Uterus (tissue), 4 donors: ENCODE data around the gene ACOXL. TPM values are rescaled to one million over a fixed set of nuclear protein-coding genes. Genes with fewer than 3 reads are reported as not detected.

Experiments
- DNase-seq, 2 donors: peaks; one replicate each; pipeline ENCODE4 v3.0.0-alpha.2; 2019 to 2020
- H3K27ac ChIP-seq, 2 donors: fragments of 200-600 bp; sonication (generic); 1 replicate in 1 of 2; 2 replicates in 1 of 2; pipeline ENCODE4 v1.5.1; 2016 to 2018
- H3K27me3 ChIP-seq, 2 donors: fragments of 200-600 bp; sonication (generic); one replicate each; pipeline ENCODE4 v1.5.1; 2018 to 2019; ENCODE audit warnings: control low read depth in 1 of 2
- H3K36me3 ChIP-seq, 2 donors: fragments of 200-600 bp; sonication (generic); one replicate each; pipeline ENCODE4 v1.5.1; 2019; ENCODE audit warnings: control low read depth in 1 of 2
- H3K4me1 ChIP-seq, 2 donors: fragments of 200-600 bp; sonication (generic); one replicate each; pipeline ENCODE4 v1.5.1; 2018 to 2019; ENCODE audit warnings: control low read depth in 1 of 2
- H3K4me3 ChIP-seq, 2 donors: fragments of 200-600 bp; sonication (generic); 1 replicate in 1 of 2; 2 replicates in 1 of 2; pipeline ENCODE4 v1.5.1; 2018 to 2019; ENCODE audit warnings: mild to moderate bottlenecking in 1 of 2
- H3K9me3 ChIP-seq, 2 donors: fragments of 200-600 bp; sonication (generic); one replicate each; pipeline ENCODE4 v1.5.1; 2019; ENCODE audit warnings: control low read depth in 1 of 2
- POLR2A ChIP-seq, 2 donors: fragments of 450-650 bp; IDR thresholded peaks; one replicate each; pipeline ENCODE4 v1.6.1; 2016; ENCODE audit warnings: antibody characterized with exemption in 2 of 2, mild to moderate bottlenecking in 1 of 2, moderate library complexity in 1 of 2
- intact Hi-C: fragments of 100-400 bp; cut with DNase I; formaldehyde crosslinking; loops from one replicate; pipeline ENCODE4 v1.15.1; 2023; ENCODE audit warnings: low total_unique reads
- total RNA-seq, 4 donors: library from RNA; depleted of rRNA in 3 of 4; stranded (reverse); fragments of >200 nt in 3 of 4; gene quantifications; one replicate each; pipeline versions ENCODE4 v1.1.0 to v1.2.4, GENCODE V29; 2014 to 2023
- TF ChIP-seq, protein P1 (sequence below), 4 experiments: fragments of 200-600 bp in 2 of 4; fragments of 450-650 bp in 2 of 4; sonication (generic) in 2 of 4; IDR thresholded peaks; one replicate each; pipeline ENCODE4 v1.5.1; 2016 to 2019; ENCODE audit warnings: antibody characterized with exemption in 4 of 4, mild to moderate bottlenecking in 2 of 4, moderate library complexity in 1 of 4
- donor health status: DM: yes; HTN: yes; CAD: no.

Gene ACOXL
- total RNA-seq, 4 donors from 2014 or later: 0.18 to 0.41 TPM; not detected in 2

DNA sequence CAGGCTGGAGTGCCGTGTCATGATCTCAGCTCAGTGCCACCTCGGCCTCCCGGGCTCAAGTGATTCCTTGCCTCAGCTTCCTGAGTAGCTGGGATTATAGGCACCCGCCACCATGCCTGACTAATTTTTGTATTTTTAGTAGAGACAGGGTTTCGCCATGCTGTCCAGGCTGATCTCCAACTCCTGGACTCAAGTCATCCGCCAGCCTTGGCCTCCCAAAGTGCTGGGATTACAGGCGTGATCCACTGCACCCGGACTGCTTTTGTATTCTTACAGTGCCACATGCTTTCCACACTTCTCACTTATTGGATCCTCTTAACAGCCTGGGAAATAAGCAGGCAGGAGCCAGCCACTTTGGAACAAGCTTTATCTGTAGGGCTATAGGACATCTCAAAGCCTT, 363.1 kb downstream of the ACOXL start:
- no peak for DNase-seq
- TF ChIP-seq, protein P1, sequence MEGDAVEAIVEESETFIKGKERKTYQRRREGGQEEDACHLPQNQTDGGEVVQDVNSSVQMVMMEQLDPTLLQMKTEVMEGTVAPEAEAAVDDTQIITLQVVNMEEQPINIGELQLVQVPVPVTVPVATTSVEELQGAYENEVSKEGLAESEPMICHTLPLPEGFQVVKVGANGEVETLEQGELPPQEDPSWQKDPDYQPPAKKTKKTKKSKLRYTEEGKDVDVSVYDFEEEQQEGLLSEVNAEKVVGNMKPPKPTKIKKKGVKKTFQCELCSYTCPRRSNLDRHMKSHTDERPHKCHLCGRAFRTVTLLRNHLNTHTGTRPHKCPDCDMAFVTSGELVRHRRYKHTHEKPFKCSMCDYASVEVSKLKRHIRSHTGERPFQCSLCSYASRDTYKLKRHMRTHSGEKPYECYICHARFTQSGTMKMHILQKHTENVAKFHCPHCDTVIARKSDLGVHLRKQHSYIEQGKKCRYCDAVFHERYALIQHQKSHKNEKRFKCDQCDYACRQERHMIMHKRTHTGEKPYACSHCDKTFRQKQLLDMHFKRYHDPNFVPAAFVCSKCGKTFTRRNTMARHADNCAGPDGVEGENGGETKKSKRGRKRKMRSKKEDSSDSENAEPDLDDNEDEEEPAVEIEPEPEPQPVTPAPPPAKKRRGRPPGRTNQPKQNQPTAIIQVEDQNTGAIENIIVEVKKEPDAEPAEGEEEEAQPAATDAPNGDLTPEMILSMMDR (IDR thresholded peaks at IDR 0.05): no peak
- TF ChIP-seq POLR2A (IDR thresholded peaks at IDR 0.05): no peak
- H3K9me3 ChIP-seq: no peaks in the 10 kb centered on the region
- no peak overlapping the region for H3K27ac ChIP-seq
- no peak overlapping the region for H3K4me3 ChIP-seq
- H3K4me1 ChIP-seq: no peaks in the 10 kb centered on the region
- H3K27me3 ChIP-seq: no peaks in the 10 kb centered on the region
- H3K36me3 ChIP-seq: no peaks in the 10 kb centered on the region
- intact Hi-C loops: no loop called here

- intact Hi-C loops: no loop called here
- no peaks in the 10 kb centered on the region for H3K9me3 ChIP-seq
- TF ChIP-seq, protein P1 (IDR thresholded peaks at IDR 0.05): no peak
- TF ChIP-seq POLR2A (IDR thresholded peaks at IDR 0.05): no peak
Observed at GRCh38 chr2:111099402-111099801, 367.0 kb downstream of the ACOXL start.

GRCh38 chr2:111100087-111100764, 367.9 kb downstream of the ACOXL start:
- H3K4me3 ChIP-seq: no peak overlapping the region
- no peak overlapping the region for H3K27ac ChIP-seq
- H3K9me3 ChIP-seq: no peaks in the 10 kb centered on the region
- H3K4me1 ChIP-seq: no peaks in the 10 kb centered on the region
- no peaks in the 10 kb centered on the region for H3K27me3 ChIP-seq
- no peak for TF ChIP-seq POLR2A (IDR thresholded peaks at IDR 0.05)
- TF ChIP-seq, protein P1 (IDR thresholded peaks at IDR 0.05): no peak
- intact Hi-C loops: no loop called here
- DNase-seq: no peak
- no peaks in the 10 kb centered on the region for H3K36me3 ChIP-seq

More at GRCh38 chr2:111099402-111099801, 367.0 kb downstream of the ACOXL start:
- H3K27me3 ChIP-seq: no peaks in the 10 kb centered on the region
- no peaks in the 10 kb centered on the region for H3K36me3 ChIP-seq
- no peaks in the 10 kb centered on the region for H3K4me1 ChIP-seq
- H3K27ac ChIP-seq: no peak overlapping the region
- DNase-seq: no peak
- H3K4me3 ChIP-seq: no peak overlapping the region

DNA sequence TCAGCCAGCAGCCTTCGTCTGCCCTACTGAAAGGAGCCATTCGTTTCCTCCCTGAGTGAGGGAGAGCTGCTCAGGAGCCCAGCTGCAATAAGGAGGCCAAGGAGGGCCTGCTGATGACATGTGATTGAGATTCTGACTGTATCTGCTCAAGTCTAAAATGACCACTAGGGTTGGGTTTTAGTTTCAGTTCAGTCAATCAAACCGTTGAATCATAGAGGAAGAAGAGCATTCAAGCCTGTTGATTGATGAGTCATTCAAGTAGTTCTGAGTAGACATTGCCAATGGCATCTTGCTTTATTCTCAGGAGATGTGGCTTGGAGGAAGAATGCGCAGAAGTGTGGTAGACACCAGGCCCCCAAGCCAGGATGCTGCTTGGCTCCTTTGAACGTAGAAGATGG, 368.4 kb downstream of the ACOXL start:
- Histone ChIP-seq H3K9me3 (no peaks in the 10 kb centered on the region), H3K4me3 (no peak overlapping the region), H3K36me3 (no peaks in the 10 kb centered on the region), H3K4me1 (no peaks in the 10 kb centered on the region), H3K27ac (no peak overlapping the region), H3K27me3 (no peaks in the 10 kb centered on the region)
- no peak for DNase-seq
- TF ChIP-seq, protein P1 (IDR thresholded peaks at IDR 0.05): no peak
- no peak for TF ChIP-seq POLR2A (IDR thresholded peaks at IDR 0.05)
- intact Hi-C loops: no loop called here

- Histone ChIP-seq H3K4me1 (no peaks in the 10 kb centered on the region), H3K9me3 (no peaks in the 10 kb centered on the region), H3K27ac (no peak overlapping the region), H3K36me3 (no peaks in the 10 kb centered on the region), H3K27me3 (no peaks in the 10 kb centered on the region), H3K4me3 (no peak overlapping the region)
- TF ChIP-seq, protein P1 (IDR thresholded peaks at IDR 0.05): no peak
- TF ChIP-seq POLR2A (IDR thresholded peaks at IDR 0.05): no peak
- no peak for DNase-seq
- intact Hi-C loops: no loop called here
Observed at GRCh38 chr2:111101592-111101991, 369.2 kb downstream of the ACOXL start.
